H1 (cell line): ENCODE measurements around the gene TMEM222. TPM values are rescaled to one million over a fixed set of nuclear protein-coding genes. Genes with fewer than 3 reads are reported as not detected.

Experiments
- BACH1 ChIP-seq: IDR thresholded peaks from 2 replicates; pipeline ENCODE4 v1.6.1; 2012; ENCODE audit warnings: low read length, improper control_type of control experiment
- CBX5 ChIP-seq: fragments of 300-800, 300-1000 bp; sonication (generic); IDR thresholded peaks from 2 replicates; pipeline ENCODE4 v1.7.1; 2016; ENCODE audit warnings: antibody characterized with exemption, low read length, low read depth
- CBX8 ChIP-seq: fragments of 300-800, 300-1000 bp; sonication (generic); IDR thresholded peaks from 2 replicates; pipeline ENCODE4 v1.7.1; 2016; ENCODE audit warnings: low read depth, low read length, borderline replicate concordance
- CTBP2 ChIP-seq: IDR thresholded peaks from 2 replicates; pipeline ENCODE4 v1.7.0; 2011; ENCODE audit warnings: borderline replicate concordance, mild to moderate bottlenecking, moderate library complexity, mixed read lengths, low read length; ENCODE audit not compliant: insufficient read depth, insufficient read length
- GTF2F1 ChIP-seq: IDR thresholded peaks from 2 replicates; pipeline ENCODE4 v1.6.1; 2012; ENCODE audit warnings: low read depth, low read length, improper control_type of control experiment, borderline replicate concordance
- KDM4A ChIP-seq: IDR thresholded peaks from one replicate; pipeline ENCODE4 v1.7.1; 2012; ENCODE audit warnings: low read depth, mild to moderate bottlenecking, moderate library complexity, low read length, inconsistent platforms; ENCODE audit not compliant: severe bottlenecking
- POU5F1 ChIP-seq: IDR thresholded peaks from 2 replicates; pipeline ENCODE4 v1.6.1; 2011; ENCODE audit warnings: low read depth, mild to moderate bottlenecking, low read length, moderate library complexity
- RNF2 ChIP-seq: fragments of 200-900, 300-1000 bp; sonication (generic); IDR thresholded peaks from 2 replicates; pipeline ENCODE4 v1.7.1; 2016; ENCODE audit warnings: borderline replicate concordance, low read depth, mild to moderate bottlenecking, antibody characterized with exemption, low read length; ENCODE audit not compliant: poor library complexity, severe bottlenecking; ENCODE audit errors: missing control alignments
- SP1 ChIP-seq: IDR thresholded peaks from 2 replicates; pipeline ENCODE4 v1.6.1; 2011; ENCODE audit warnings: low read depth, low read length
- TBP ChIP-seq: IDR thresholded peaks from 2 replicates; pipeline ENCODE4 v1.6.1; 2011; ENCODE audit warnings: low read depth, low read length, improper control_type of control experiment
- polyA plus RNA-seq, 7 experiments: library from polyadenylated mRNA; depleted of rRNA in 3 of 7; stranded (reverse) in 5 of 7; unstranded in 2 of 7; fragments of >200 nt in 5 of 7; fragments of 200-250 nt in 2 of 7; gene quantifications; 1 replicate in 5 of 7; 2 replicates in 1 of 7; 4 replicates in 1 of 7; pipeline versions ENCODE4 v1.2.1 to v1.2.3, GENCODE V29; 2011 to 2013; ENCODE audit warnings: missing spikeins in 2 of 7, mixed read lengths in 2 of 7
- total RNA-seq: library from RNA; stranded (reverse); fragmentation: NEBNext Ultra II Directional; extraction: Animal tissue kit (Norgen Biotek cat#: 25700); gene quantifications from 2 replicates; pipeline ENCODE4 v1.2.1, GENCODE V29; 2021
- TF ChIP-seq, protein P1 (sequence below): fragments of 300-600 bp; sonication (generic); IDR thresholded peaks from 2 replicates; pipeline ENCODE4 v1.7.1; 2012; ENCODE audit warnings: low read length, moderate library complexity, mild to moderate bottlenecking, inconsistent platforms; ENCODE audit not compliant: insufficient replicate concordance

The TMEM222 gene
- total and polyA plus RNA-seq, 2 of the 8 experiments (the other 6 are each of a cell fraction or from before 2014, with no cell fraction given) = 27.0 to 51.8 TPM

DNA sequence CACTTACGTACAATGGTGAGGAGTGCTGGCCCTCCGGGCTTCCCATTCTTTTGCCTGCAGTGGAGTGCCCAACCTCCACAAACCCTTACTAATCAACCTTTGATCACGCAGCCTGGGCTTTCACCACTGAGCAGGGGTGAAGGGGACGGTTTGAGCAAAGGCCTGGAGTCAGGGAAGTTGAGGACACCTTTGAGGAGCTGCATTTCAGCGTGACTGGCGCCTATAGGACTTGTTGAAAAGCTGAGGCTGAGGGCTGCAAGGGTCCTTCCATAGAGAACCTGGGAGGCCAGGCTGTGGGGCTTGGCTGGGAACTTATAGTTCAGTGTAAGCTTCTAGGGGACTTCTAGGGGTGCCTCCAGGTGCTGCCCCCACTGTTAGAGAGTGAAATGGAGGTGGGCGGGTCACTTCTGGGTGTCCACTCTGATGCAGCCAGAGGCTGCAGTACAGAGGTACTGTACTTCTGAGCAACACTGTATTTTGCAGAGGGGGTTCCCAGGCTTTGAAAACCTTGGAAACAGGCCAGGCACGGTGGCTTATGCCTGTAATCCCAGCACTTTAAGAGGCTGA is 29.7 kb downstream of the TMEM222 start (continued):
- TF ChIP-seq, protein P1, sequence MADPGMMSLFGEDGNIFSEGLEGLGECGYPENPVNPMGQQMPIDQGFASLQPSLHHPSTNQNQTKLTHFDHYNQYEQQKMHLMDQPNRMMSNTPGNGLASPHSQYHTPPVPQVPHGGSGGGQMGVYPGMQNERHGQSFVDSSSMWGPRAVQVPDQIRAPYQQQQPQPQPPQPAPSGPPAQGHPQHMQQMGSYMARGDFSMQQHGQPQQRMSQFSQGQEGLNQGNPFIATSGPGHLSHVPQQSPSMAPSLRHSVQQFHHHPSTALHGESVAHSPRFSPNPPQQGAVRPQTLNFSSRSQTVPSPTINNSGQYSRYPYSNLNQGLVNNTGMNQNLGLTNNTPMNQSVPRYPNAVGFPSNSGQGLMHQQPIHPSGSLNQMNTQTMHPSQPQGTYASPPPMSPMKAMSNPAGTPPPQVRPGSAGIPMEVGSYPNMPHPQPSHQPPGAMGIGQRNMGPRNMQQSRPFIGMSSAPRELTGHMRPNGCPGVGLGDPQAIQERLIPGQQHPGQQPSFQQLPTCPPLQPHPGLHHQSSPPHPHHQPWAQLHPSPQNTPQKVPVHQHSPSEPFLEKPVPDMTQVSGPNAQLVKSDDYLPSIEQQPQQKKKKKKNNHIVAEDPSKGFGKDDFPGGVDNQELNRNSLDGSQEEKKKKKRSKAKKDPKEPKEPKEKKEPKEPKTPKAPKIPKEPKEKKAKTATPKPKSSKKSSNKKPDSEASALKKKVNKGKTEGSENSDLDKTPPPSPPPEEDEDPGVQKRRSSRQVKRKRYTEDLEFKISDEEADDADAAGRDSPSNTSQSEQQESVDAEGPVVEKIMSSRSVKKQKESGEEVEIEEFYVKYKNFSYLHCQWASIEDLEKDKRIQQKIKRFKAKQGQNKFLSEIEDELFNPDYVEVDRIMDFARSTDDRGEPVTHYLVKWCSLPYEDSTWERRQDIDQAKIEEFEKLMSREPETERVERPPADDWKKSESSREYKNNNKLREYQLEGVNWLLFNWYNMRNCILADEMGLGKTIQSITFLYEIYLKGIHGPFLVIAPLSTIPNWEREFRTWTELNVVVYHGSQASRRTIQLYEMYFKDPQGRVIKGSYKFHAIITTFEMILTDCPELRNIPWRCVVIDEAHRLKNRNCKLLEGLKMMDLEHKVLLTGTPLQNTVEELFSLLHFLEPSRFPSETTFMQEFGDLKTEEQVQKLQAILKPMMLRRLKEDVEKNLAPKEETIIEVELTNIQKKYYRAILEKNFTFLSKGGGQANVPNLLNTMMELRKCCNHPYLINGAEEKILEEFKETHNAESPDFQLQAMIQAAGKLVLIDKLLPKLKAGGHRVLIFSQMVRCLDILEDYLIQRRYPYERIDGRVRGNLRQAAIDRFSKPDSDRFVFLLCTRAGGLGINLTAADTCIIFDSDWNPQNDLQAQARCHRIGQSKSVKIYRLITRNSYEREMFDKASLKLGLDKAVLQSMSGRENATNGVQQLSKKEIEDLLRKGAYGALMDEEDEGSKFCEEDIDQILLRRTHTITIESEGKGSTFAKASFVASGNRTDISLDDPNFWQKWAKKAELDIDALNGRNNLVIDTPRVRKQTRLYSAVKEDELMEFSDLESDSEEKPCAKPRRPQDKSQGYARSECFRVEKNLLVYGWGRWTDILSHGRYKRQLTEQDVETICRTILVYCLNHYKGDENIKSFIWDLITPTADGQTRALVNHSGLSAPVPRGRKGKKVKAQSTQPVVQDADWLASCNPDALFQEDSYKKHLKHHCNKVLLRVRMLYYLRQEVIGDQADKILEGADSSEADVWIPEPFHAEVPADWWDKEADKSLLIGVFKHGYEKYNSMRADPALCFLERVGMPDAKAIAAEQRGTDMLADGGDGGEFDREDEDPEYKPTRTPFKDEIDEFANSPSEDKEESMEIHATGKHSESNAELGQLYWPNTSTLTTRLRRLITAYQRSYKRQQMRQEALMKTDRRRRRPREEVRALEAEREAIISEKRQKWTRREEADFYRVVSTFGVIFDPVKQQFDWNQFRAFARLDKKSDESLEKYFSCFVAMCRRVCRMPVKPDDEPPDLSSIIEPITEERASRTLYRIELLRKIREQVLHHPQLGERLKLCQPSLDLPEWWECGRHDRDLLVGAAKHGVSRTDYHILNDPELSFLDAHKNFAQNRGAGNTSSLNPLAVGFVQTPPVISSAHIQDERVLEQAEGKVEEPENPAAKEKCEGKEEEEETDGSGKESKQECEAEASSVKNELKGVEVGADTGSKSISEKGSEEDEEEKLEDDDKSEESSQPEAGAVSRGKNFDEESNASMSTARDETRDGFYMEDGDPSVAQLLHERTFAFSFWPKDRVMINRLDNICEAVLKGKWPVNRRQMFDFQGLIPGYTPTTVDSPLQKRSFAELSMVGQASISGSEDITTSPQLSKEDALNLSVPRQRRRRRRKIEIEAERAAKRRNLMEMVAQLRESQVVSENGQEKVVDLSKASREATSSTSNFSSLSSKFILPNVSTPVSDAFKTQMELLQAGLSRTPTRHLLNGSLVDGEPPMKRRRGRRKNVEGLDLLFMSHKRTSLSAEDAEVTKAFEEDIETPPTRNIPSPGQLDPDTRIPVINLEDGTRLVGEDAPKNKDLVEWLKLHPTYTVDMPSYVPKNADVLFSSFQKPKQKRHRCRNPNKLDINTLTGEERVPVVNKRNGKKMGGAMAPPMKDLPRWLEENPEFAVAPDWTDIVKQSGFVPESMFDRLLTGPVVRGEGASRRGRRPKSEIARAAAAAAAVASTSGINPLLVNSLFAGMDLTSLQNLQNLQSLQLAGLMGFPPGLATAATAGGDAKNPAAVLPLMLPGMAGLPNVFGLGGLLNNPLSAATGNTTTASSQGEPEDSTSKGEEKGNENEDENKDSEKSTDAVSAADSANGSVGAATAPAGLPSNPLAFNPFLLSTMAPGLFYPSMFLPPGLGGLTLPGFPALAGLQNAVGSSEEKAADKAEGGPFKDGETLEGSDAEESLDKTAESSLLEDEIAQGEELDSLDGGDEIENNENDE = no peak
- no peak for TF ChIP-seq TBP
- no peak for TF ChIP-seq CBX8
- TF ChIP-seq KDM4A = no peak
- TF ChIP-seq GTF2F1 = no peak
- no peak for TF ChIP-seq POU5F1
- no peak for TF ChIP-seq CBX5
- no peak for TF ChIP-seq CTBP2
- TF ChIP-seq SP1 = peak; percentile 32; the same call in 1 of the 2 replicates
- TF ChIP-seq BACH1 = no peak
- TF ChIP-seq RNF2 = no peak
